ENCODE measurements around the gene RNF144A.

DNA sequence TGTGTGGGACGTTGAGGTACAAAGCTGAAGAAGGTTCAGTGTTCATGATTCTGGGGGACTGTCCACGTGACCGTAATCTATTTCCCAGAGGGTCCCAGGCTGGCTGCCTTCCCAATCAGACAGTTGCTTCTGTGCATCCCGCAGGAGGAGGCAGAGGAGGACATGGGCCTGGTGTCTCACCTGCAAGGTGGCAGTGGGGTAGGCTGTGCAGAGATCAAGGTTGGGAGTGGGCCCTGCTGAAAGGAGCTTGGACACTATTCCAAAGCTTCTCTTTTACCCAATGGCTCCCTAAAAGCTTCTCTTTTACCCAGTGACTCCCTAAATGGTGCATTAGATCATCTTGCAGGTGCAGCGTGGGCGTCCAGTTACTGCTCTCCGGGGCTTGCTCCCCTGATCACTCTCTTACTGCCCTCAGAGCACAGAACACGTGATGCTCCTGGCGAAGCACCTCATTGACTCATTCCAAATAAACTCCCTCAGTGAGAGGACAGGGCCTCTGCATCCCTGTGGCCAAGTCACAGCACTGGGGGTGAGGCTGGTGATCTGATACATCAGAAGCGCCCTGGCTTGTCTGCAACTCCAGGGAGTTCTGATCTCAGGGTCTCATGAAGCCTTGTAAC is 41.5 kb downstream of the RNF144A start:
- no peak for TF ChIP-seq POLR2A (IDR thresholded peaks at IDR 0.05)
- TF ChIP-seq, protein P1, sequence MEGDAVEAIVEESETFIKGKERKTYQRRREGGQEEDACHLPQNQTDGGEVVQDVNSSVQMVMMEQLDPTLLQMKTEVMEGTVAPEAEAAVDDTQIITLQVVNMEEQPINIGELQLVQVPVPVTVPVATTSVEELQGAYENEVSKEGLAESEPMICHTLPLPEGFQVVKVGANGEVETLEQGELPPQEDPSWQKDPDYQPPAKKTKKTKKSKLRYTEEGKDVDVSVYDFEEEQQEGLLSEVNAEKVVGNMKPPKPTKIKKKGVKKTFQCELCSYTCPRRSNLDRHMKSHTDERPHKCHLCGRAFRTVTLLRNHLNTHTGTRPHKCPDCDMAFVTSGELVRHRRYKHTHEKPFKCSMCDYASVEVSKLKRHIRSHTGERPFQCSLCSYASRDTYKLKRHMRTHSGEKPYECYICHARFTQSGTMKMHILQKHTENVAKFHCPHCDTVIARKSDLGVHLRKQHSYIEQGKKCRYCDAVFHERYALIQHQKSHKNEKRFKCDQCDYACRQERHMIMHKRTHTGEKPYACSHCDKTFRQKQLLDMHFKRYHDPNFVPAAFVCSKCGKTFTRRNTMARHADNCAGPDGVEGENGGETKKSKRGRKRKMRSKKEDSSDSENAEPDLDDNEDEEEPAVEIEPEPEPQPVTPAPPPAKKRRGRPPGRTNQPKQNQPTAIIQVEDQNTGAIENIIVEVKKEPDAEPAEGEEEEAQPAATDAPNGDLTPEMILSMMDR (IDR thresholded peaks at IDR 0.05), result no peak

Measured in Peyer's patch (tissue), 4 donors.